GM18951 (cell line): Measurements from ENCODE around the gene CTIF.

Source experiments
- POLR2A ChIP-seq: IDR thresholded peaks from 4 replicates; pipeline ENCODE4 v1.6.1; 2011; ENCODE audit warnings: mild to moderate bottlenecking; ENCODE audit not compliant: insufficient read length, insufficient read depth; ENCODE audit errors: extremely low read depth
- in situ Hi-C: fragments of 300-500 bp; cut with MboI; formaldehyde crosslinking; loops from one replicate; pipeline ENCODE4 v1.12.0; 2022; ENCODE audit warnings: low sequenced_read_pairs, mixed read lengths, inconsistent platforms; ENCODE audit not compliant: unreplicated experiment

CTIF gene

GRCh38 chr18:48668466-48669179 lies 129.8 kb downstream of the CTIF start:
- in situ Hi-C loops: no loop called here
- TF ChIP-seq POLR2A: no peak

DNA sequence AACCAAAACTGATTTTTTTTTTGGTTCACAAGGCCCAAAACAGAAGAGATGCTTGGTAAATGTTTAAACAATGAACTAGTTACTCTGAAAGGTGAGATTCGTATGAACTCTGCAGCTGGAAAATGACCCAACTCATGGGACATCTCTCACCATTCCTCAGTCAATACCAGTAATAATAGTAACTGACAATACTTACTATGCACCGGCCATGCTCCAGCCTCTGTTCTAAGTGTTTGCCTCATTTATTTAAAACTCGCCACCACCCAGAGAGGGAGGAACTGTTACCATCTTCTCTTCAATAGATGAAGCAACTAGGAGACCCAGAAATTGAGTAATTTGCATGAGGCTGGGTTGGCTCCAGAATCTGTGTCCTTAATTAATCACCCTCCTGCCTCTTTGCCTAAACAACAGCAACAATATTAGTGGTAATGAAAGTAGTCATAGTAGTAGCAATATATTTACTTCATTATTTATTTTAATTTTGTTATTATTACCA lies 130.4 kb downstream of the CTIF start:
- in situ Hi-C loops: no loop called here
- no peak for TF ChIP-seq POLR2A

DNA sequence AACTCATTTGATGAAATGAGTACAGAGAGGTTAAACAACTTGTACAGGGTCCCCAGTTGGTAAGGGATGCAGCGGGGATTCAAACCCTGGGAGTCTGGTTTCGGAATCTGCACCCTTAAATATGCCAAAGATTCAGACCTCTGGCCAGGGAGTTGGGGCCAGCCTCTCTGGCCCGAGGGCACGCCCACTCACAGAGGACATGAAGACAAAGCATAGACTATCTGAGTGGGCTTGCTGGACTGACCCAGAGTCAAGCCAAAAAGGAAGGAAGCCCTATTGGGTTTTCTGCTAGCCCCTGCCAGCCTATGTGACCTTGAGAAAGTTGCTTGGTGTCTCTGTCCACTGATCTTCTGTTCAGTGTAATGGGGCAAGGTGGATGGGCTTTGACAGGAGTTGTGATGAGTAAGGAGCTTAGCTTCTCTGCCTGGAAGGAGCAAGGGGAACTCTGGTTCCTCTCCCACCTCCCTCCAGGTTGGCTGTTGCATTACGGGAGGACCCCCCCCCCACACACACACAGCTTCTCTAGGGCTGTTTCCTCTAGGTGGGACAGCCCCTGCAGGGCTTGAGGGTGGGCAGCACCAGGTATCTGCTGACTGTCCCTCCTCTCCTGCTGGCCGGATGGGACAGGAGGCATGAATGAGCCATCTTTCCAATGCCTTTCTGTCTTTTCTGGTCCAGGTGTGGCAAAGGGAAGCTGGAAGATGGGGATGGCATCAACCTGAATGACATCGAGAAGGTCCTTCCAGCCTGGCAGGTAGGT lies 131.3 kb downstream of the CTIF start:
- in situ Hi-C loops: loop anchor here (10.0 kb wide), 1 partner anchor 575 kb away; no protein-coding TSS in a partner anchor
- no peak for TF ChIP-seq POLR2A

DNA sequence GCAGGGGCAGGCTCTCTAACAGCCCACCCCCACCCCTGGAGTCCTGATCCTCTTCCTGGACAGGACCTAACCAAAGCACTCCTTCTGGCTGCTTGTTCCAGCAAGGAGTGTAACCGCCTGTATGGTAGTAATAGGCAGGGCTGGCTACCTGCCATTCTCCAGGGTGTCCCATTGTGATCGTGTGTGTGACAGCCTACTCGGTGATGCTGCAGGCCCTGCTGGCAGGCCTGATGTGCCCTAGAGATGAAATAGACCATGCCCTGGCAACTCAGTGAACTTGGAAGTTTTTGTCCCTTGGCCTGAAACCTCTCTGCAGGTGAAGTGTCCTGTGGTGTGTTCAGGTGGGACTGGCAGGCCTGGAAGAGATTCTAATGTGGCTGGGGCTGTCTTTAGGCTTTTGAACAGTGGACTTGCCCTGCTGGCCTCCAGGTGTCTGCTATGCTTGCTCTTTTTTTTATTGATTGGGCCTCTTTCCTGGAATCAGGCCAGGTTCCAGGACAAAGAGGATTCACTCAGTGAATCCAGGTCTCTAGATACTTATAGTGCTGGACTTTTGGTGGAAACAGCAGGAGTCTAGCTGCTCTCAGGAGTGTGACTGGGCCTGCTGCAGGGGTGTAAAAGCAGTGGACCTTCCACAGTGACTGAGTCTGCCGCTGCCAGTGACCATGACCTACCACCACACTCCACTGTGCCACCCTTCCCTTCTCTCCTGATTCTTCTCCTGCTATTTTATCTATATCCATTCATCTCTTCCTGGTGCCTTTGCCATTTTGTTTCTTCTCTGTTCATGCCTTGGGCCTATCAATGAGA lies 132.1 kb downstream of the CTIF start:
- no peak for TF ChIP-seq POLR2A

DNA sequence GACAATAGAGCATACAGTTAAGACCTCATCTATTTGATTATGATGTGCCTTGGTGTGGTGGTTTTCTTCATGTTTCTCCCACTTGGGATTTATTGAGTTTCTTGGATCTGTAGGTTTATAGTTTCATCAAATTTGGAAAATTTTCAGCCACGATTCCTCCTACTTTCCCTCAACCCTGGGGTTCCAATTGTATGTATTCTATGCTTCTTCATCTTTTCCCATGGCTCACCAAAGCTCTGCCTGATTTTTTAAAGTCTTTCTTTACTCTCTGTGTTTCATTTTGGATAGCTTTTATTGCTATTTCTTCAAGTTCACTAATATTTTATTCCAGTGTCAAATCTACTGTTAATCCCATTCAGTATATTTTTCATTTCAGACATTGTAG lies 132.7 kb downstream of the CTIF start:
- in situ Hi-C loops: loop anchor here (10.0 kb wide), 1 partner anchor 573 kb away; no protein-coding TSS in a partner anchor
- no peak for TF ChIP-seq POLR2A

More for the DNA sequence above, 132.1 kb downstream of the CTIF start:
- in situ Hi-C loops: loop anchor here (10.0 kb wide), 1 partner anchor 574 kb away; no protein-coding TSS in a partner anchor

DNA sequence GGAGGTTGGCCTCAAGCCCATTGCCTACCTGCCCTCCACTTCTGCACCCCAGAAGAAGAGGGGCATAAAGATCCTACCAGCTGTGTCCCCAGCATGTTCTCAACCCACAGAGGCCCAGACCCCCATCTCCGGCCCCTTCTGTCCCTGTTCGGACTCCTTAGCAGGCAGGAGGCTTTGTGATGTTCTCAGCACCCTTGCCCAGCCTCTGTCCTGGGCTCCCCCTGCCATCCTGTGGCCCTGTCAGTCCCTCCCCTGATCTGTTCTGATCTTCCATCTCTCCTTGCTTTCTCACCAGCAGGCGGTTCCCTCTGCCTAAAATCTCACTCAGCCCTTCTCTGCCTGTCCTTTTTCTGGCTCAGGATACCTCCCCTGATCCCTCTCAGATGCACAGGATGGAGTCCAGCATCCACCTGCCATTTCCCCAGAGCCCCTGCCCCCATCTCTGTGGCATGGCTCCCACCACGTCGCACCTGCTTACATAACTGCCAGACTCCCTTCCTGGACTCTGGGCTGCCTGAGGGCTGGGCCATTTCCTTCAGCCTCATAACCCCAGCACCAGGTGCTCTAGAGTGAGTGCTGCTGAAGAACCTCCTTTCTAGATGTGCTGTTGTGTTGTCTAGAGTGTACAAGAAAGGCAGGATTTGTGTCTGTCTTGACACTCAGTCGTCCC lies 134.0 kb downstream of the CTIF start:
- in situ Hi-C loops: loop anchor here (10.0 kb wide), 1 partner anchor 572 kb away; no protein-coding TSS in a partner anchor
- no peak for TF ChIP-seq POLR2A

GRCh38 chr18:48673456-48673852 lies 134.6 kb downstream of the CTIF start:
- TF ChIP-seq POLR2A: no peak
- in situ Hi-C loops: loop anchor here (10.0 kb wide), 1 partner anchor 571 kb away; no protein-coding TSS in a partner anchor

- no peak for TF ChIP-seq POLR2A
- in situ Hi-C loops: loop anchor here (10.0 kb wide), 1 partner anchor 571 kb away; no protein-coding TSS in a partner anchor
Observed at GRCh38 chr18:48673853-48674721, 135.3 kb downstream of the CTIF start.

- in situ Hi-C loops: loop anchor here (10.0 to 25.0 kb wide), 3 partner anchors 570 to 1187 kb away; no protein-coding TSS in a partner anchor
- no peak for TF ChIP-seq POLR2A
Observed at GRCh38 chr18:48674758-48675351, 136.0 kb downstream of the CTIF start.

DNA sequence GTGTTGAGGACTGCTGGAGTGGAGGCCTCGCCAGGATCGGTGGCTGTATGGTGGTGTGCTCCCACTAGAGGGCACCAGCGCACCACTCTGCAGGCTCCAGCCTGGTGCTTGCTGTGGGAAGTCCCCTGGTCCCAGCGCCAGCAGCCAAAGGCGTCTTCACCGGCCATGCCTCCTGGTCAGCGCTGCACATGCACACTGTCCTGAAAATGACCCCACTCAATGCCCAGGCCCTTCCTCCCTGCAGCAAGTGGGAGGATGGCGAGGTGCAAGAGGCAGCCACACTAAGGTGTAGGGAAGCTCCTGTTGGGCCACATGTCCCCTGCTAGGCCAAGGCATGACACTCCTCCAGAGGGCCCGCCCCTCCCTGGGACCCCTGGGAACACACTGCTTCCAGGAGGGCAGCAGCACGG lies 136.5 kb downstream of the CTIF start:
- in situ Hi-C loops: loop anchor here (10.0 to 25.0 kb wide), 3 partner anchors 569 to 1187 kb away; no protein-coding TSS in a partner anchor
- no peak for TF ChIP-seq POLR2A

GRCh38 chr18:48675912-48676311 lies 137.1 kb downstream of the CTIF start:
- in situ Hi-C loops: loop anchor here (10.0 to 25.0 kb wide), 3 partner anchors 569 to 1186 kb away; no protein-coding TSS in a partner anchor
- no peak for TF ChIP-seq POLR2A

- no peak for TF ChIP-seq POLR2A
- in situ Hi-C loops: loop anchor here (10.0 to 25.0 kb wide), 3 partner anchors 568 to 1186 kb away; no protein-coding TSS in a partner anchor
Observed at GRCh38 chr18:48676346-48676745, 137.5 kb downstream of the CTIF start.
